Measurements from ENCODE around the gene MICAL2.
A peak's percentile ranks its signal among the peaks of the same experiment; 100 is the strongest.

MICAL2 gene

DNA sequence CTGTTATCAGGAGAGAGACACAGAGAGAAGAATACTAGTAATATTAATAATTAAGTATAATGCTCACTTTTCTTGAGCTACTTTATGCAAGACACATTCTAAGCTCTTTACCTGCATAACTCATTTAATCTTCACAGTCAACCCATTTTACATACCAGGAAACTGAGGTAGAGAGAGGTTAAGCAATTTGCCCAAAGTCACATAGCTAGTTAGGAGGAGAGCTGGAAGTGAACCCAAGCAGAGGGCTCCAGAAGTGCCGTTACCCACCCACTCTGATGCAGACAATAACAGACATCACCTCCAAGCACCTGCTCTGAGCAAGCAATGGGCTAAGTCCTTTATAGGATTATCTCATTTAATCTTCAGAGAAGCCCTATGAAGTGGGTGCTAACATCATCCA is 24.8 kb downstream of the MICAL2 start:
- TF ChIP-seq, protein P1, sequence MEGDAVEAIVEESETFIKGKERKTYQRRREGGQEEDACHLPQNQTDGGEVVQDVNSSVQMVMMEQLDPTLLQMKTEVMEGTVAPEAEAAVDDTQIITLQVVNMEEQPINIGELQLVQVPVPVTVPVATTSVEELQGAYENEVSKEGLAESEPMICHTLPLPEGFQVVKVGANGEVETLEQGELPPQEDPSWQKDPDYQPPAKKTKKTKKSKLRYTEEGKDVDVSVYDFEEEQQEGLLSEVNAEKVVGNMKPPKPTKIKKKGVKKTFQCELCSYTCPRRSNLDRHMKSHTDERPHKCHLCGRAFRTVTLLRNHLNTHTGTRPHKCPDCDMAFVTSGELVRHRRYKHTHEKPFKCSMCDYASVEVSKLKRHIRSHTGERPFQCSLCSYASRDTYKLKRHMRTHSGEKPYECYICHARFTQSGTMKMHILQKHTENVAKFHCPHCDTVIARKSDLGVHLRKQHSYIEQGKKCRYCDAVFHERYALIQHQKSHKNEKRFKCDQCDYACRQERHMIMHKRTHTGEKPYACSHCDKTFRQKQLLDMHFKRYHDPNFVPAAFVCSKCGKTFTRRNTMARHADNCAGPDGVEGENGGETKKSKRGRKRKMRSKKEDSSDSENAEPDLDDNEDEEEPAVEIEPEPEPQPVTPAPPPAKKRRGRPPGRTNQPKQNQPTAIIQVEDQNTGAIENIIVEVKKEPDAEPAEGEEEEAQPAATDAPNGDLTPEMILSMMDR (conservative IDR thresholded peaks at IDR 0.05): no peak
- no peak overlapping the region for H3K27ac ChIP-seq

DNA sequence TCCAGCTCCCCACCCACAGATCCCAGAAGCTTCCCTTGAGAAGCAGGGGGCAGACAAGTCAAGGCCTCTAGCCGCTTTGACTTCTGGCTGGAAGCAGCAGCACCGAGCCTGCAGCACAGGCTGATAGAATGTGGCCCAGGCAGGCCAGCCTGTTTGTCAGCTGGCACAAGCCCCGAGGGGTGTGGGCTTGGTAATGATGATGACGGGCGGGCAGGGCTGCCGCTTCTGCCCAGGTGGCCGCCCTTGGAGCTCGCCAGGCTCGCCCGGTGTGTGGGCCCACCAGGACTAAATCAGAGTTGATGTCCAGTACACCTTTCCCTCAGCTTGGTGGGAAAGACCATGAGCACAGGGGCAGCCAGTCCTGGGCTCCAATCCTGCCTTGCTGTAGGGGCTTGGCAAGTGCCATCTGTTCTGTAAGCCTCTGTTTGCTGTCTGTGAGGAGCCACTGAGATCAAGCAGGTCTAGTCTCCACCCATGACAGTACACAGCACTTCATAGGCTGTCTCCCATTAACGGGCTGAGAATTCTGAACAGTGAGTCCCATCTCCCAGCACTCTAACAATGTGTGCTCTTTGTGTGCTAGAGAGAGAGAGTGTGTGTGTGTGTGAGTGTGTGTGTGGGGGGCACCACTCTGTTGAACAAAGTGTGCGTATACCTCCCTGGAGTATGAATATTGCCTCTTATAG is 26.8 kb downstream of the MICAL2 start:
- TF ChIP-seq, protein P1 (conservative IDR thresholded peaks at IDR 0.05): no peak
- peak overlapping the region; percentile 75 for H3K27ac ChIP-seq

DNA sequence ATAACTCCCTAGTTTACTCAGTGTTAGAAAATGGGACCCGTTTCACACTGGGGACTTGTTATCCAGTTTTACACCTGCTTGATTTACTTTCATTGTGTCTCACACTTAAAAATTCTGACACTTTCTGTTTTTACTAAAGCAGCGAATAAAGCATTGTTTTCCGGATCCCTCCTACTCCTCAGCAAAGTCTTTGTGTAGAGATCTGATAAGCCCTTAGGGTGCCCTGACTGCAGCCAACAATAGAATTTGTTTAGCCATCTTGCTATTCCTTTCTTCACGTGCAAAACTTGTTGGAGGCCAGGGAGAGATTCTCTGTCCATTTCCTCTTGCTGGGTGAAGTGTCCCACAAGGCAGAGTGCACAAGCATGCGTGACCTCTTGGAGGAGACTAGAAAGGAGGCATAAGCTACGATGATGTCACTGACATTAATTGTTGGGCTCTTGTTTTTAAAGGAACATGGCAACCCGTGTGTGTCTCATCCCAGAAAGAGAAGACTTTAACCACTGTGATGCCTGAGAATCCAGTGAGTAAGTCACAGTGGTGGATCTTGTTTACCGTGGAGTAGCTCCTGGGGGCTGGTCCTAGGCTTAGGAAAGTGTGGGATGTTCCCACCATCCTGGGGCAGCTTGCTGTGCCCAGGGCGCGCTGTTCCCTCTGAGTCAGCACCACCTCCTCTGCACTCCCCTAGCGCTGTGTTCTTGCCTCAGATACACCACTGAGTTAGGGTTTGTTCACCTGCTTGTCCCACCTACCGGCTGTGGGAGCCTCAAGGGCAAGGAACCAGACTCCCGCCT is 27.7 kb downstream of the MICAL2 start:
- H3K27ac ChIP-seq: peak overlapping the region; percentile 75
- TF ChIP-seq, protein P1 (conservative IDR thresholded peaks at IDR 0.05): no peak

DNA sequence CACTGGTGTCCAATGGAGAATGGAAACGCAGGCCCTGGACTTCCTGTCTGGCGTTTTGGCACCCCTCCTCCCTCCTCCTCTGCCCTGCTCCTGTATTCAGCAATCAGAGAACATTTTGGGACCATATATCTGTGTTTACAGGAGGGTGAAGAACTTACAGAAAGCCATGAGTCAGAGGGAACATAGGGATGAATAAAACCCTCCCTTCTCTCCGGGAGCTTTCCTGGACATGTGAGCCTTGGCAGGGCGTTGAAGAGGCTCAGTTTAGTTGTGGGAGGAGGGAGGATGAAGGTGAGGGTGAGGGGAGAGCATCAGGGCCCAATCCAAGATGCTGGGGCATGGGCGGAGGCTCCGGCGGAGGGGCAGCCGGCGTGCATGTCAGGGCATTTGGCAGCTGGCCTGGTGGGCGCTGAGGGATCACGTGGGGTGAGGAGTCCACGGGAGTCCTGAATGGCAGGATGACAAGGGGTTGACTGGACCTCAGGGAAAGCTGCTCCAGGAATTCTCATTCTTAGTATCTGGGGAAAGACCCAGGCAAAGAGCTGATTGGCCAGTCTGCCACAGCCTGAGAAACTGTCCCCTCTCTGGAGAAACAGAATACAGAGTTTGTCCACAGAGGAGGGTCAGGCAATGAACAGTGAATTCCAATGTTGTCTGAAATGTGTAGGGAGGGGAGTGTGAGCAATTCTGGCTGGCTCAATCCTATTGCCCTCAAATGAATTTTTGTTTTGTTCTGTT is 28.9 kb downstream of the MICAL2 start:
- H3K27ac ChIP-seq: no peak overlapping the region
- TF ChIP-seq, protein P1 (conservative IDR thresholded peaks at IDR 0.05): no peak

DNA sequence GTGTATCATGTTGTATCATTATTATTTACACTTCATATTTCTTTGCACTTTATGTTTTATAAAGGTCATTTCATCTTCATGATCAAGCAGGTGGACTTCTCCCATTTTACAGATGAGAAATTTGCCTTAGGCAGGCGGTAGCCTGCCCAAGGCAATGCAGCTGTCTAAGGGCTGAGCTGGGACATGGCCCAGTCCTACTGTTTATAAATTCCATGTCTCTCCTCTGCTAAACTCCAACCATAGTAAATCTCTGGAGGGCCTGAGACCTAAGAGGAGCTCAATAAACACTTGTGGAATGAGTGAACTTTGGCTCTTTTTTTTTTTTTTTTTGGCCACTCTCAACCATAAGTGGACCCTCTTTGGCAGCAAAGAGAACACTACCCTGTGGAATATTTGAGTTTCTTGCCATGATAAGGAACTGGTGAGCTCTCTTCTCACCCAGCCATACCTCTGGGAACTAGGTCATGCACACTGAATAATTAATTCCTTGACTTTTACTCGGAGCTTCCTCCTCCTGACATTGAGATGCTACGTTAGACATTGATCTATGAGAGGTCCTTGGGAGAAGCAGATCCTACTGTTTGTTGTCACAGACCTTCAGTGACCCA is 29.9 kb downstream of the MICAL2 start:
- no peak overlapping the region for H3K27ac ChIP-seq
- TF ChIP-seq, protein P1 (conservative IDR thresholded peaks at IDR 0.05): no peak

DNA sequence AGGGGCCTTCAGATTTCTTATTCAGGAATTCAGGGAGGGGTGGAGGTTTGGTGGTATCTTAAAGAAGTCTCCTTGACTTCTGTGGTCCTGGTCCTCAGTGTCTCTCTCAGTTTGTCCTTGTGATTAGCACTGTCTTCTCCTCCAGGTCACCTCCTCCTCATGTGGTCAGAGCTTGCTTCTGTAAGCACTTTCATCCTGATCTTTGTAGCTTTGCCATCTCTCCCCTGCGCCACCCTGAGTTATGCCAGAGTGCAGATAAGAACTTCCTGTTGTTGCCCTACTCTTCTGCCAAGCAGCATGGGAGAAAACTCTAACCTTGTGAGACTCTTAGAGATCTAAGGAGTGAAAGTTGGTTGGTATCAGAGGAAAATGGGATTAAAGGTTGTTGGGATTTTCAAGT is 30.9 kb downstream of the MICAL2 start:
- TF ChIP-seq, protein P1 (conservative IDR thresholded peaks at IDR 0.05): no peak
- no peak overlapping the region for H3K27ac ChIP-seq

DNA sequence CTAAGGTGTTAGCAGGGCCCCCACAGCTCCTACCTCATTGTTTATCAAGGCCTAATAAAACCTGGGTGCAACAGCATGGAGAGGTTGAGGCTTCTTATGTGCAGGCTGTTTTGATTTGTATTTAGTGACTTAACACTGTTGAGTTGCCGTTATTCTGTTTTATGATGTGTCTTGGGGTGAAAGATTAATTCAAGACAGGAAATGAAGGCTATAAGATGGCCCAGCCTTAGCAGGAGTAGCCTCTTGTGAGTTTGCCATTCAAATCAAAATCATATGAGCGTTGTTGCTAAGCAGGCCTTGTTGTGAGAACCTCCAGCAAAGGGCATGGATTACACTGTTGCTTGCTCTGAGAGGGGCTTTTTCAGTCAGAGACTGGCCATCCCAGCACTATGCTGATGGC is 31.8 kb downstream of the MICAL2 start:
- TF ChIP-seq, protein P1 (conservative IDR thresholded peaks at IDR 0.05): no peak
- H3K27ac ChIP-seq: no peak overlapping the region

All from VCaP (cell line).